Ishikawa (cell line): ENCODE data around the gene KRT17.

Experiments
- CEBPB ChIP-seq: IDR thresholded peaks from 2 replicates; pipeline ENCODE4 v1.6.1; 2012
- EGR1 ChIP-seq: IDR thresholded peaks from 2 replicates; pipeline ENCODE4 v1.6.1; 2012
- EP300 ChIP-seq: IDR thresholded peaks from 2 replicates; pipeline ENCODE4 v1.6.1; 2012; ENCODE audit warnings: borderline replicate concordance
- NFIC ChIP-seq: IDR thresholded peaks from 2 replicates; pipeline ENCODE4 v1.6.1; 2012
- RAD21 ChIP-seq: IDR thresholded peaks from 2 replicates; pipeline ENCODE4 v1.6.1; 2012; ENCODE audit warnings: low read depth
- YY1 ChIP-seq: IDR thresholded peaks from 2 replicates; pipeline ENCODE4 v1.6.1; 2012; ENCODE audit warnings: low read depth

DNA sequence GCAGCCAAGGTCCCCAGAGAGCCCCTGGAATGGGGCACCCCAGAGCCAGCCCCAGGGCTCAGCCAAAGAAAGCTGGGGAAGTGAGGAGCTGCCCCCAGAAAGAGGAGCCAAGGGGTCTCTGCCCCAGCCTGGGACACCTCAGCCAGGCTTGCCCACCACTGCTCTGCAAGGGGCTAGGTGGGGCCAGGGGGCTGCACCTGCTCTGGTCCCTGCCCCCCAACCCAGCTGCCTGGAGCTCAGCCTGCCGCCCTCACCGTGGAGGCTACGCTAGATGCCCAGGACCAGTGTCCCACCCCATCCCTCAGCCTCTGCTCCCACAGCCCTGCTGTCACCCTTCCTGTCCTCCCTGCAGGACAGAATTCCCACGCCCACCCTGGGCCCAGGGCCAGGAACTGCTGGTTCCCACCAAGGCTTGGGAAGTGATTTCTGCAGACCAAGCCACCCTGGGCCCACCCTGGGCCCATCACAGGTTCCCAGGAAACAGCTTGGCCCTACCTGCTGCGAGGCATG, 28.1 kb upstream of the KRT17 start:
- peak; percentile 63; the same call in 1 of the 2 replicates for TF ChIP-seq NFIC
- no peak for TF ChIP-seq EGR1
- TF ChIP-seq EP300: peak; percentile 70
- TF ChIP-seq RAD21: no peak
- no peak for TF ChIP-seq YY1
- no peak for TF ChIP-seq CEBPB
